Gastrocnemius medialis (tissue), 4 donors: ENCODE measurements around the gene PIP4P1. TPM values are rescaled to one million over a fixed set of nuclear protein-coding genes. Genes with fewer than 3 reads are reported as not detected.

ENCODE experiments used
- ATAC-seq, 2 donors: fragments of 150-250 bp; one replicate each; pipeline ENCODE4 v1.9.1; 2016
- DNase-seq, 2 donors: peaks; one replicate each; pipeline ENCODE4 v3.0.0-alpha.2; 2019
- H3K27ac ChIP-seq, 4 donors: fragments of 200-600 bp; sonication (generic); 1 replicate in 1 of 4; 2 replicates in 3 of 4; pipeline ENCODE4 v1.5.1; 2016 to 2018; ENCODE audit warnings: mild to moderate bottlenecking in 2 of 4, moderate library complexity in 1 of 4
- H3K27me3 ChIP-seq, 3 donors: fragments of 200-600 bp; sonication (generic) in 2 of 3; 1 replicate in 1 of 3; 2 replicates in 2 of 3; pipeline versions ENCODE4 v1.5.1 to v1.6.0; 2016 to 2019; ENCODE audit warnings: mild to moderate bottlenecking in 1 of 3, moderate library complexity in 1 of 3
- H3K36me3 ChIP-seq, 2 donors: fragments of 200-600 bp; sonication (generic) in 1 of 2; one replicate each; pipeline ENCODE4 v1.5.1; 2017 to 2018
- H3K4me1 ChIP-seq, 2 donors: fragments of 200-600 bp; sonication (generic) in 1 of 2; one replicate each; pipeline ENCODE4 v1.5.1; 2016 to 2017; ENCODE audit warnings: mild to moderate bottlenecking in 2 of 2
- H3K4me3 ChIP-seq, 4 donors: fragments of 200-600 bp; sonication (generic) in 3 of 4; 1 replicate in 1 of 4; 2 replicates in 3 of 4; pipeline ENCODE4 v1.5.1; 2016 to 2019; ENCODE audit warnings: mild to moderate bottlenecking in 2 of 4
- H3K9me3 ChIP-seq, 3 donors: fragments of 200-600 bp; sonication (generic) in 2 of 3; 1 replicate in 1 of 3; 2 replicates in 2 of 3; pipeline ENCODE4 v1.5.1; 2016 to 2019
- POLR2A ChIP-seq, 2 donors: fragments of 450-650 bp; IDR thresholded peaks; one replicate each; pipeline ENCODE4 v1.6.1; 2017; ENCODE audit warnings: antibody characterized with exemption in 2 of 2, mild to moderate bottlenecking in 2 of 2, moderate library complexity in 2 of 2
- in situ Hi-C, 4 donors: fragments of 200-750 bp; cut with MboI; loops; one replicate each; pipeline versions ENCODE4 v1.15.0 to v1.8.0; 2017; ENCODE audit warnings: low sequenced_read_pairs in 4 of 4
- intact Hi-C: fragments of 100-400 bp; cut with DNase I; formaldehyde crosslinking; loops from one replicate; pipeline ENCODE4 v1.15.1; 2023; ENCODE audit warnings: low total_unique reads
- total RNA-seq, 4 donors: library from RNA; depleted of rRNA; stranded (reverse); fragments of >200 nt; gene quantifications; one replicate each; pipeline versions ENCODE4 v1.1.0 to v1.2.3, GENCODE V29; 2016
- TF ChIP-seq, protein P1 (sequence below), 5 experiments: fragments of 450-650 bp in 3 of 5; fragments of 200-600 bp in 2 of 5; sonication (generic) in 2 of 5; IDR thresholded peaks in 4 of 5; conservative IDR thresholded peaks in 1 of 5; 1 replicate in 4 of 5; 2 replicates in 1 of 5; pipeline ENCODE4 v1.5.1; 2016 to 2019; ENCODE audit warnings: antibody characterized with exemption in 5 of 5, mild to moderate bottlenecking in 3 of 5, moderate library complexity in 3 of 5

PIP4P1 gene
- total RNA-seq, 4 donors from 2014 or later = 18.8 to 38.5 (median 21.7) TPM

DNA sequence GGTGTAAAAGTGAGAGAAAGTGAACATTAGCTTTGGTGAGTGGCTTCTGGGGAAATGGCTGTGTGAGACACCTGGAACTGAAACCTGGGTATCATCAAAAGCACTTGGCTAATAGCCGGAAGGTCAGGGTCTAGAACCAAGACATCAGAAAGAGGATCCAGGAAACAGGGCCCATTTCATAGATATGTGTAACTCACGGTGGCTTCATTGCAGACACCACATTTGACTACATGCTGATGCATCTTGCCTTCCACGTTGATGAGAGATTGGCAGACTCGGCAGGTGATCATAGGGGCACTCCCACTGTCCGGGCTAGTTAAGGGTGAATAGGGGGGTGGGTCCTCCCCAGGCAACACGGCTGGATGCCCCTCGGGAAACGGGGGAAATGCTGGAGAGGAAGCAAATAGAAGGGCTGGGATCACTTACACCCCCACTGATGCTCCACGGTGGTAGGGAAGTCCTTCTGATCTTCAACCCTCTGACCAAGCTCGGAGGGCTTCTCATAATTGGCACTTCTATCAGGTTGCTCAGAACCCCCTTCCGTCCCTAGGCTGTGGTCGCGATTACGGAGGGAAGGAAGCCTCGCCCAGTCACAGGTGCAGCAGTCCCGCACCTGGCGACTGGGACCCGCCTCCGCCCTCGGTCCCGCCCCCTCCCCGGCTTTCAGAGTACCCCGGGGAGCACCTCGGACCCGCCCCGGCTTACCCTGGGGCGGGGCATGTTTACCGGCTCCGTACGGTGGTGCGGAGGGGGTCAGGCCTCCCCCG, 593 bp downstream of the PIP4P1 start:
- Histone ChIP-seq H3K27ac (peak overlapping the region; percentile 98 to 99 (median 98)), H3K9me3 (no peaks in the 10 kb centered on the region), H3K4me3 (peak overlapping the region; percentile 93 to 99 (median 96)), H3K27me3 (no peaks in the 10 kb centered on the region), H3K4me1 (peaks cover 22 to 24% of the 10 kb centered on the region in 2 donors), H3K36me3 (peaks cover 0 to 42% of the 10 kb centered on the region in 2 donors)
- TF ChIP-seq, protein P1, sequence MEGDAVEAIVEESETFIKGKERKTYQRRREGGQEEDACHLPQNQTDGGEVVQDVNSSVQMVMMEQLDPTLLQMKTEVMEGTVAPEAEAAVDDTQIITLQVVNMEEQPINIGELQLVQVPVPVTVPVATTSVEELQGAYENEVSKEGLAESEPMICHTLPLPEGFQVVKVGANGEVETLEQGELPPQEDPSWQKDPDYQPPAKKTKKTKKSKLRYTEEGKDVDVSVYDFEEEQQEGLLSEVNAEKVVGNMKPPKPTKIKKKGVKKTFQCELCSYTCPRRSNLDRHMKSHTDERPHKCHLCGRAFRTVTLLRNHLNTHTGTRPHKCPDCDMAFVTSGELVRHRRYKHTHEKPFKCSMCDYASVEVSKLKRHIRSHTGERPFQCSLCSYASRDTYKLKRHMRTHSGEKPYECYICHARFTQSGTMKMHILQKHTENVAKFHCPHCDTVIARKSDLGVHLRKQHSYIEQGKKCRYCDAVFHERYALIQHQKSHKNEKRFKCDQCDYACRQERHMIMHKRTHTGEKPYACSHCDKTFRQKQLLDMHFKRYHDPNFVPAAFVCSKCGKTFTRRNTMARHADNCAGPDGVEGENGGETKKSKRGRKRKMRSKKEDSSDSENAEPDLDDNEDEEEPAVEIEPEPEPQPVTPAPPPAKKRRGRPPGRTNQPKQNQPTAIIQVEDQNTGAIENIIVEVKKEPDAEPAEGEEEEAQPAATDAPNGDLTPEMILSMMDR (IDR thresholded peaks at IDR 0.05 in 4 of 5, conservative IDR thresholded peaks at IDR 0.05 in 1 of 5) = no peak
- TF ChIP-seq POLR2A (IDR thresholded peaks at IDR 0.05) = no peak
- no peak for ATAC-seq
- DNase-seq = no peak
- intact Hi-C loops = loop anchor here (1.0 to 2.0 kb wide), 3 partner anchors 117 to 579 kb away; partner anchors contain the start of gene PARP2
- in situ Hi-C loops = loop anchor here (10.0 to 25.0 kb wide), 4 partner anchors 46 to 577 kb away; partner anchors contain the start of genes CCNB1IP1 (in 3 of the 4), PARP2 (in 3 of the 4), ANG (in 1 of the 4) and NDRG2 (in 1 of the 4)

DNA sequence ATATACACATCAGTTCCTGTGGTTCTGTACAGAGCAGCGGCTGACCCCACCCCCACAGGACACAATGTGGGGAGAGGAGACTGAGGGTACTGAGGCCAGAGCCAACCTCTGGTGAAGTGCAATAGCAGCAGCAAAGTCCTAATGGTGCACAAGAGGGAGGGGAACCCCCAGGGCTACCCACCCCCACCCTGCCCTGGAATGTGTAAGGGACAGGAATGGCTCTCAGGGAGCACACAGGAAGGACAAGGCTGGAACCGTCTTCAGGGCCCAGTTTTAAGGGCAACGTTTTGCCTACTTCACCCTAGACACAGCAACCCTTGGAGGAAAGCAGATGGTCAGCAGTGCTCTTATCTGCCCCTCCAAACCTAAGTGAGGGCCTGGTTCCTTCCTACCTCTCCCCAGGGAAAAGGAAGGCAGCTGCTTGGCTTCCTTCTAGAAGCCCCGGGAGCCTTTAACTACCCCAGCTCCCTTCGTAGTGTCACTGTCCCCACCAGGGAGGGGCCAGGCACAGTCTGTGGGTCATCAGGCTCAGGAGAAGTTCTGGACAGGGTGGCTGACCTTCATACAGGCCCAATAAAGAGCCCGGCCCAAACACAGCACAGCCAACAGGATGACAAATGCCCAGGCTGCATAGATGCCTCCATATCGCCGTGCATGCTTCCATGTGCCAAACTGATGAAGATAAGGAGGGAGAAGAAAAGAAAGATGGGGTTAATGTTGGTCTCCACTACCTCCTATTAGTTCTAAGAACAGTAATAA, 3.0 kb downstream of the PIP4P1 start:
- in situ Hi-C loops = loop anchor here (25.0 kb wide), 2 partner anchors 121 to 579 kb away; partner anchors contain the start of genes CCNB1IP1 (in 3 of the 4), PARP2 (in 3 of the 4), NDRG2 (in 1 of the 4) and RNASE13 (in 1 of the 4)
- H3K27ac ChIP-seq = peak overlapping the region in 3 of 4 donors; percentile 33 to 98 (median 86)
- H3K36me3 ChIP-seq = peaks cover 0 to 42% of the 10 kb centered on the region in 2 donors
- DNase-seq = no peak
- intact Hi-C loops = no loop called here
- TF ChIP-seq POLR2A (IDR thresholded peaks at IDR 0.05) = no peak
- TF ChIP-seq, protein P1 (IDR thresholded peaks at IDR 0.05 in 4 of 5, conservative IDR thresholded peaks at IDR 0.05 in 1 of 5) = no peak
- no peaks in the 10 kb centered on the region for H3K9me3 ChIP-seq
- no peak for ATAC-seq
- H3K27me3 ChIP-seq = no peaks in the 10 kb centered on the region
- H3K4me1 ChIP-seq = peaks cover 31 to 36% of the 10 kb centered on the region in 2 donors
- no peak overlapping the region for H3K4me3 ChIP-seq

DNA sequence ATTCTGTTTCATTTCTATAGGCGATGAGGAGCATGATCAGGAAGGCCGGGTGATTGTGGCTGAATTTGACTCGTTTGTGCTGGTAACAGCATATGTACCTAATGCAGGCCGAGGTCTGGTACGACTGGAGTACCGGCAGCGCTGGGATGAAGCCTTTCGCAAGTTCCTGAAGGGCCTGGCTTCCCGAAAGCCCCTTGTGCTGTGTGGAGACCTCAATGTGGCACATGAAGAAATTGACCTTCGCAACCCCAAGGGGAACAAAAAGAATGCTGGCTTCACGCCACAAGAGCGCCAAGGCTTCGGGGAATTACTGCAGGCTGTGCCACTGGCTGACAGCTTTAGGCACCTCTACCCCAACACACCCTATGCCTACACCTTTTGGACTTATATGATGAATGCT, 4.3 kb downstream of the PIP4P1 start:
- in situ Hi-C loops = loop anchor here (25.0 kb wide), 2 partner anchors 120 to 580 kb away; partner anchors contain the start of genes CCNB1IP1 (in 3 of the 4), PARP2 (in 3 of the 4), NDRG2 (in 1 of the 4) and RNASE13 (in 1 of the 4)
- H3K27me3 ChIP-seq = no peaks in the 10 kb centered on the region
- no peak for TF ChIP-seq POLR2A (IDR thresholded peaks at IDR 0.05)
- TF ChIP-seq, protein P1 (IDR thresholded peaks at IDR 0.05 in 4 of 5, conservative IDR thresholded peaks at IDR 0.05 in 1 of 5) = no peak
- DNase-seq = no peak
- H3K4me3 ChIP-seq = no peak overlapping the region
- H3K36me3 ChIP-seq = peaks cover 0 to 49% of the 10 kb centered on the region in 2 donors
- no peak for ATAC-seq
- H3K9me3 ChIP-seq = no peaks in the 10 kb centered on the region
- peaks cover 34 to 41% of the 10 kb centered on the region in 2 donors for H3K4me1 ChIP-seq
- intact Hi-C loops = no loop called here
- peak overlapping the region; percentile 86 to 98 (median 98) for H3K27ac ChIP-seq
